ENCODE measurements around the gene SLC2A2.

Gene SLC2A2

GRCh38 chr3:171055336-171056178 is 29.0 kb upstream of the SLC2A2 start:
- DNase-seq (ENCODE audit: extremely low read depth, insufficient read length), result no peak
- no peak for TF ChIP-seq CTCF (IDR thresholded peaks at IDR 0.05; ENCODE audit: insufficient read depth, low read length, poor library complexity, severe bottlenecking)
- Histone ChIP-seq H3K4me3 (replicated peaks; ENCODE audit: low read depth, low read length) (no peak overlapping the region), H3K36me3 (ENCODE audit: control insufficient read depth, insufficient read depth, low read length) (no peaks in the 10 kb centered on the region), H3K27me3 (replicated peaks; ENCODE audit: control insufficient read depth, insufficient read depth, low read length) (no peaks in the 10 kb centered on the region)

GRCh38 chr3:171054921-171055320 is 28.4 kb upstream of the SLC2A2 start:
- no peaks in the 10 kb centered on the region for H3K27me3 ChIP-seq (replicated peaks; ENCODE audit: control insufficient read depth, insufficient read depth, low read length)
- no peaks in the 10 kb centered on the region for H3K36me3 ChIP-seq (ENCODE audit: control insufficient read depth, insufficient read depth, low read length)
- H3K4me3 ChIP-seq (replicated peaks; ENCODE audit: low read depth, low read length), result no peak overlapping the region
- no peak for DNase-seq (ENCODE audit: extremely low read depth, insufficient read length)
- TF ChIP-seq CTCF (IDR thresholded peaks at IDR 0.05; ENCODE audit: insufficient read depth, low read length, poor library complexity, severe bottlenecking), result no peak

GRCh38 chr3:171054231-171054630 is 27.7 kb upstream of the SLC2A2 start:
- no peak for DNase-seq (ENCODE audit: extremely low read depth, insufficient read length)
- H3K4me3 ChIP-seq (replicated peaks; ENCODE audit: low read depth, low read length), result no peak overlapping the region
- no peaks in the 10 kb centered on the region for H3K27me3 ChIP-seq (replicated peaks; ENCODE audit: control insufficient read depth, insufficient read depth, low read length)
- no peak for TF ChIP-seq CTCF (IDR thresholded peaks at IDR 0.05; ENCODE audit: insufficient read depth, low read length, poor library complexity, severe bottlenecking)
- H3K36me3 ChIP-seq (ENCODE audit: control insufficient read depth, insufficient read depth, low read length), result no peaks in the 10 kb centered on the region

- Histone ChIP-seq H3K4me3 (replicated peaks; ENCODE audit: low read depth, low read length) (no peak overlapping the region), H3K36me3 (ENCODE audit: control insufficient read depth, insufficient read depth, low read length) (no peaks in the 10 kb centered on the region), H3K27me3 (replicated peaks; ENCODE audit: control insufficient read depth, insufficient read depth, low read length) (no peaks in the 10 kb centered on the region)
- peak; percentile 58 for TF ChIP-seq CTCF (IDR thresholded peaks at IDR 0.05; ENCODE audit: insufficient read depth, low read length, poor library complexity, severe bottlenecking)
- no peak for DNase-seq (ENCODE audit: extremely low read depth, insufficient read length)
Measured at GRCh38 chr3:171049861-171050444, 23.4 kb upstream of the SLC2A2 start.

GRCh38 chr3:171046760-171047159 is 20.2 kb upstream of the SLC2A2 start:
- TF ChIP-seq CTCF (IDR thresholded peaks at IDR 0.05; ENCODE audit: insufficient read depth, low read length, poor library complexity, severe bottlenecking), result no peak
- H3K27me3 ChIP-seq (replicated peaks; ENCODE audit: control insufficient read depth, insufficient read depth, low read length), result no peaks in the 10 kb centered on the region
- H3K36me3 ChIP-seq (ENCODE audit: control insufficient read depth, insufficient read depth, low read length), result no peaks in the 10 kb centered on the region
- DNase-seq (ENCODE audit: extremely low read depth, insufficient read length), result no peak
- H3K4me3 ChIP-seq (replicated peaks; ENCODE audit: low read depth, low read length), result no peak overlapping the region

Data from GM06990 (cell line).